HepG2 (cell line): ENCODE data around the gene TOR4A. TPM values are rescaled to one million over a fixed set of nuclear protein-coding genes. Genes with fewer than 3 reads are reported as not detected.

Source experiments
- EHMT2 ChIP-seq: fragments of 200-600 bp; sonication (generic); IDR thresholded peaks from 2 replicates; pipeline ENCODE4 v1.7.0; 2017; ENCODE audit warnings: antibody characterized with exemption, low read depth, low read length, borderline replicate concordance
- ETS1 ChIP-seq: sonication (generic); formaldehyde crosslinking; IDR thresholded peaks from 2 replicates; pipeline ENCODE4 v1.4.0; 2020; ENCODE audit warnings: missing genetic modification reagents
- GLI4 ChIP-seq: sonication (generic); formaldehyde crosslinking; IDR thresholded peaks from 2 replicates; pipeline ENCODE4 v1.5.1; 2020; ENCODE audit warnings: missing genetic modification reagents, mild to moderate bottlenecking, moderate library complexity, borderline replicate concordance
- MXD1 ChIP-seq: sonication (generic); formaldehyde crosslinking; IDR thresholded peaks from 2 replicates; pipeline ENCODE4 v1.4.0; 2020; ENCODE audit warnings: mild to moderate bottlenecking, missing genetic modification reagents
- MXD3 ChIP-seq: IDR thresholded peaks from 2 replicates; pipeline ENCODE4 v1.6.1; 2016; ENCODE audit warnings: mild to moderate bottlenecking, missing biosample characterization, missing genetic modification reagents
- NFIB ChIP-seq: sonication (generic); formaldehyde crosslinking; IDR thresholded peaks from 2 replicates; pipeline ENCODE4 v1.9.0; 2021; ENCODE audit warnings: missing genetic modification reagents, mild to moderate bottlenecking, borderline replicate concordance
- SETDB1 ChIP-seq: sonication (generic); formaldehyde crosslinking; IDR thresholded peaks from 2 replicates; pipeline ENCODE4 v1.5.1; 2020; ENCODE audit warnings: missing genetic modification reagents, mild to moderate bottlenecking, borderline replicate concordance
- SNAPC4 ChIP-seq: sonication (generic); formaldehyde crosslinking; IDR thresholded peaks from 2 replicates; pipeline ENCODE4 v1.4.0; 2020; ENCODE audit warnings: mild to moderate bottlenecking, missing genetic modification reagents
- ZNF280D ChIP-seq: sonication (generic); formaldehyde crosslinking; IDR thresholded peaks from 2 replicates; pipeline ENCODE4 v1.5.1; 2020; ENCODE audit warnings: mild to moderate bottlenecking, missing genetic modification reagents
- ZNF652 ChIP-seq: IDR thresholded peaks from 2 replicates; pipeline ENCODE4 v1.6.1; 2016; ENCODE audit warnings: low read depth, borderline replicate concordance
- polyA plus RNA-seq, 8 experiments: library from polyadenylated mRNA; depleted of rRNA in 3 of 8; stranded (reverse) in 7 of 8; unstranded in 1 of 8; fragments of >200 nt; fragmentation: Illumina TruSeq in 4 of 8; extraction: Trizol in 4 of 8; gene quantifications; 2 replicates each; pipeline versions ENCODE4 v1.2.1 to v1.2.3, GENCODE V29; 2011 to 2016; ENCODE audit warnings: low read depth in 4 of 8, missing spikeins in 1 of 8, mixed read lengths in 1 of 8; ENCODE audit not compliant: insufficient read depth in 1 of 8
- total RNA-seq, 5 experiments: library from RNA; depleted of rRNA; stranded (reverse); fragments of >200 nt; fragmentation: Illumina TruSeq; extraction: Trizol; gene quantifications; 2 replicates each; pipeline ENCODE4 v1.2.3, GENCODE V29; 2016; ENCODE audit warnings: low read depth in 1 of 5

The TOR4A gene
- total and polyA plus RNA-seq, 2 of the 13 experiments (the other 11 are each of a cell fraction or from before 2014, with no cell fraction given) = 11.1 to 14.2 TPM

GRCh38 chr9:137277329-137278041 lies at the start of gene TOR4A (continued):
- no peak for TF ChIP-seq ETS1 (CRISPR knock-in tag)
- TF ChIP-seq MXD3 (CRISPR knock-in tag) = peak; percentile 58
- no peak for TF ChIP-seq ZNF652 (CRISPR knock-in tag)
- TF ChIP-seq ZNF280D (CRISPR knock-in tag) = peak; percentile 80; the same call in 1 of the 2 replicates
- no peak for TF ChIP-seq GLI4 (CRISPR knock-in tag)
- no peak; the same call in 1 of the 2 replicates for TF ChIP-seq MXD1
- TF ChIP-seq EHMT2 = no peak
- TF ChIP-seq SNAPC4 (CRISPR knock-in tag) = no peak
- no peak for TF ChIP-seq SETDB1 (CRISPR knock-in tag)
- no peak for TF ChIP-seq NFIB (CRISPR knock-in tag)
